Naive thymus-derived CD4-positive, alpha-beta T cell (primary cell): ENCODE data around the gene ROBO1. TPM values are rescaled to one million over a fixed set of nuclear protein-coding genes. Genes with fewer than 3 reads are reported as not detected.
A peak's percentile ranks its signal among the peaks of the same experiment; 100 is the strongest.

Experiments
- ATAC-seq: fragments of 150-1000 bp; cut with Tn5 transposase; 2 replicates; pipeline ENCODE4 v1.10.0; 2021; ENCODE audit warnings: mild to moderate bottlenecking, moderate library complexity
- CTCF ChIA-PET: fragments of 350-600 bp; sonication (Branson Sonifier 250); formaldehyde crosslinking; loops from one replicate; lab custom pipeline; 2021; ENCODE audit warnings: antibody characterized with exemption; lab: Charles Lee
- POLR2A ChIA-PET: fragments of 350-600 bp; sonication (Branson Sonifier 250); formaldehyde crosslinking; loops from one replicate; lab custom pipeline; 2021; ENCODE audit warnings: antibody characterized with exemption, inconsistent platforms; lab: Charles Lee
- DNase-seq, 9 donors: peaks; one replicate each; pipeline versions ENCODE4 v3.0.0 to v3.0.0-alpha.2; 2020 to 2022; ENCODE audit warnings: mixed read lengths in 1 of 9
- H3K27ac ChIP-seq: one replicate; pipeline ENCODE4 v1.7.0; 2013; ENCODE audit warnings: mild to moderate bottlenecking, low read depth, low read length, moderate library complexity
- H3K27me3 ChIP-seq, 2 donors: one replicate each; pipeline ENCODE4 v1.7.0; 2013; ENCODE audit warnings: low read length in 2 of 2, mild to moderate bottlenecking in 2 of 2, moderate library complexity in 2 of 2; ENCODE audit not compliant: control insufficient read depth in 2 of 2, insufficient read depth in 2 of 2
- H3K36me3 ChIP-seq, 3 experiments: 1 replicate in 2 of 3; 2 replicates in 1 of 3; pipeline ENCODE4 v1.7.0; 2013; ENCODE audit warnings: low read length in 3 of 3, mild to moderate bottlenecking in 3 of 3, moderate library complexity in 1 of 3; ENCODE audit not compliant: insufficient read depth in 3 of 3, control insufficient read depth in 2 of 3
- H3K4me1 ChIP-seq, 2 donors: one replicate each; pipeline ENCODE4 v1.7.0; 2013; ENCODE audit warnings: low read length in 2 of 2, mild to moderate bottlenecking in 2 of 2, moderate library complexity in 1 of 2; ENCODE audit not compliant: control insufficient read depth in 2 of 2, insufficient read depth in 2 of 2
- H3K4me3 ChIP-seq: 2 replicates; pipeline ENCODE4 v1.7.0; 2013; ENCODE audit warnings: mild to moderate bottlenecking, low read length
- H3K9me3 ChIP-seq, 3 experiments: 1 replicate in 2 of 3; 2 replicates in 1 of 3; pipeline ENCODE4 v1.7.0; 2013; ENCODE audit warnings: low read length in 3 of 3; ENCODE audit not compliant: control insufficient read depth in 2 of 3
- H3K27ac Mint-ChIP-seq, 9 donors: one replicate each; pipeline ENCODE4 v1.8.0; 2020 to 2022; ENCODE audit warnings: mixed read lengths in 9 of 9, mild to moderate bottlenecking in 8 of 9, moderate library complexity in 5 of 9, inconsistent platforms in 2 of 9
- H3K27me3 Mint-ChIP-seq, 5 donors: one replicate each; pipeline ENCODE4 v1.8.0; 2021 to 2022; ENCODE audit warnings: mixed read lengths in 5 of 5, mild to moderate bottlenecking in 1 of 5
- H3K36me3 Mint-ChIP-seq, 5 donors: one replicate each; pipeline ENCODE4 v1.8.0; 2020 to 2022; ENCODE audit warnings: mixed read lengths in 5 of 5, mild to moderate bottlenecking in 3 of 5, inconsistent platforms in 1 of 5
- H3K4me1 Mint-ChIP-seq, 7 donors: one replicate each; pipeline ENCODE4 v1.8.0; 2020 to 2022; ENCODE audit warnings: mixed read lengths in 7 of 7, mild to moderate bottlenecking in 3 of 7, inconsistent platforms in 1 of 7
- H3K4me3 Mint-ChIP-seq, 10 donors: one replicate each; pipeline ENCODE4 v1.8.0; 2020 to 2022; ENCODE audit warnings: mild to moderate bottlenecking in 10 of 10, mixed read lengths in 10 of 10, moderate library complexity in 6 of 10, inconsistent platforms in 2 of 10
- H3K9me3 Mint-ChIP-seq, 11 donors: one replicate each; pipeline ENCODE4 v1.8.0; 2020 to 2022; ENCODE audit warnings: mixed read lengths in 11 of 11, mild to moderate bottlenecking in 4 of 11, inconsistent platforms in 1 of 11, moderate library complexity in 1 of 11
- intact Hi-C, 2 donors: fragments of 100-400 bp; cut with micrococcal nuclease; formaldehyde crosslinking; loops; one replicate each; pipeline ENCODE4 v1.15.1; 2023
- polyA plus RNA-seq, 2 donors: library from polyadenylated mRNA; unstranded; fragments of 300-500 nt; fragmentation: Illumina TruSeq; gene quantifications; one replicate each; pipeline ENCODE4 v1.2.3, GENCODE V29; 2021
- total RNA-seq, 6 experiments: library from RNA in 5 of 6; stranded (reverse) in 5 of 6; gene quantifications; 1 replicate in 5 of 6; 2 replicates in 1 of 6; pipeline ENCODE4 v1.2.3 and lab custom pipeline; 2021 to 2026

Gene ROBO1
- total and polyA plus RNA-seq, 7 experiments from 2014 or later = 0.08 to 0.59 (median 0.26) TPM; not detected in 2

DNA sequence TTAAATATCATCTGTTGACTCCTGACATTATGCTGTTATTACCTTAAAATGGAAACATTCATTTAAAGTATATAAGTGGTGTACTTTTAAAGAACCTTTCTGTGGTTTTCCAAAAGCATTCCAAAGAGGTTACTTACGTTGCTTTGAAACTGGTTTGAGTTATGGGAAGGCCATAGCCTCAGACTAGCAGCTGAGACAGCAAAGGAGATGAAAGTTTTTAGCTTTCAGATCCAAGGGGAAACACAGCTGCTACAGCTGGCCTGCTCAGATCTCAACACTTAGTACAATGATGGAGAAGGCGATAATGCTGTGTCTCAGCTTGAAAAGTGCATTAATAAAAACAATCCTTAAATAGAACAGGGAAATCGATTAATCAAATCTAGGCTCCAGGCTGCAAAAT is 921.1 kb downstream of the ROBO1 start:
- CTCF ChIA-PET = no interaction called here
- DNase-seq = no peak
- Mint-ChIP-seq H3K4me1 (no peaks in the 10 kb centered on the region), H3K27me3 (no peaks in the 10 kb centered on the region), H3K4me3 (no peak overlapping the region), H3K27ac (peak overlapping the region in 1 of 9 donors; percentile 53), H3K36me3 (no peaks in the 10 kb centered on the region), H3K9me3 (peaks cover 0 to 12% (median 0%) of the 10 kb centered on the region in 11 donors)
- intact Hi-C loops = no loop called here
- H3K36me3 ChIP-seq = no peaks in the 10 kb centered on the region
- no peaks in the 10 kb centered on the region for H3K4me1 ChIP-seq
- POLR2A ChIA-PET = no interaction called here
- H3K27ac ChIP-seq = no peak overlapping the region
- no peaks in the 10 kb centered on the region for H3K27me3 ChIP-seq
- no peak for ATAC-seq
- H3K4me3 ChIP-seq = no peak overlapping the region
- no peaks in the 10 kb centered on the region for H3K9me3 ChIP-seq

- H3K9me3 ChIP-seq = no peaks in the 10 kb centered on the region
- ATAC-seq = no peak
- Mint-ChIP-seq H3K9me3 (peaks cover 0 to 12% (median 0%) of the 10 kb centered on the region in 11 donors), H3K27me3 (no peaks in the 10 kb centered on the region), H3K4me3 (no peak overlapping the region), H3K36me3 (no peaks in the 10 kb centered on the region), H3K4me1 (no peaks in the 10 kb centered on the region), H3K27ac (no peak overlapping the region)
- CTCF ChIA-PET = no interaction called here
- H3K4me3 ChIP-seq = no peak overlapping the region
- POLR2A ChIA-PET = no interaction called here
- H3K27ac ChIP-seq = no peak overlapping the region
- no peaks in the 10 kb centered on the region for H3K36me3 ChIP-seq
- no peaks in the 10 kb centered on the region for H3K4me1 ChIP-seq
- H3K27me3 ChIP-seq = no peaks in the 10 kb centered on the region
- intact Hi-C loops = no loop called here
- no peak for DNase-seq
Measured at GRCh38 chr3:78845605-78846004, 922.2 kb downstream of the ROBO1 start.

- peaks cover 0 to 12% (median 3%) of the 10 kb centered on the region in 11 donors for H3K9me3 Mint-ChIP-seq
- no peaks in the 10 kb centered on the region for H3K9me3 ChIP-seq
- no peaks in the 10 kb centered on the region for H3K36me3 ChIP-seq
- H3K27ac Mint-ChIP-seq = no peak overlapping the region
- H3K27me3 Mint-ChIP-seq = no peaks in the 10 kb centered on the region
- DNase-seq (no peak), ATAC-seq (no peak)
- ChIA-PET POLR2A (no interaction called here), CTCF (no interaction called here)
- H3K4me1 Mint-ChIP-seq = no peaks in the 10 kb centered on the region
- H3K27me3 ChIP-seq = no peaks in the 10 kb centered on the region
- H3K36me3 Mint-ChIP-seq = no peaks in the 10 kb centered on the region
- no peak overlapping the region for H3K27ac ChIP-seq
- no peak overlapping the region for H3K4me3 Mint-ChIP-seq
- H3K4me3 ChIP-seq = no peak overlapping the region
- no peaks in the 10 kb centered on the region for H3K4me1 ChIP-seq
- intact Hi-C loops = no loop called here
Measured at GRCh38 chr3:78844307-78844706, 923.5 kb downstream of the ROBO1 start.

- Mint-ChIP-seq H3K36me3 (no peaks in the 10 kb centered on the region), H3K27me3 (no peaks in the 10 kb centered on the region), H3K4me1 (no peaks in the 10 kb centered on the region), H3K9me3 (peaks cover 0 to 6% (median 0%) of the 10 kb centered on the region in 11 donors), H3K4me3 (no peak overlapping the region), H3K27ac (no peak overlapping the region)
- Histone ChIP-seq H3K4me3 (no peak overlapping the region), H3K36me3 (no peaks in the 10 kb centered on the region), H3K27me3 (no peaks in the 10 kb centered on the region), H3K27ac (no peak overlapping the region), H3K9me3 (no peaks in the 10 kb centered on the region), H3K4me1 (no peaks in the 10 kb centered on the region)
- ATAC-seq (no peak), DNase-seq (no peak)
- intact Hi-C loops = no loop called here
- CTCF ChIA-PET = no interaction called here
- POLR2A ChIA-PET = no interaction called here
Measured at GRCh38 chr3:78839693-78840092, 928.1 kb downstream of the ROBO1 start.

DNA sequence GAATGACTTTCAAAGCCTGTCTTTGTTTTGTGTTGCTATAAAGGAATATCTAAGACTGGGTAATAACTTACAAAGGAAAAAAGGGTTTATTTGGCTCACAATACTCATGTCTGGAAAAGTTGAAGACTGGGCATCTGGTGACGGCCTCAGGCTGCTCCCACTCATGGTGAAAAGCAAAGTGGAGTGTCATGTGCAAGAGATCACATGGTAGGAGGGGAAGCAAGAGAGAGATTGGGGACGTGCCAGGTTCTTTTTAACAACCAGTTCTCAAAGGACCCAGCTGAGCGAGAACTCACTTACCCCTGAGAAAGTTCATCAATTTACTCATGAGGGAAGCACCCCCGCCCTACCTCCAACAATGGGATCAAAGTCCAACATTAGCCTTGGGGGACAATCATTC is 929.4 kb downstream of the ROBO1 start:
- no peak overlapping the region for H3K4me3 Mint-ChIP-seq
- no peak for ATAC-seq

GRCh38 chr3:78834910-78835309 is 932.9 kb downstream of the ROBO1 start:
- CTCF ChIA-PET = no interaction called here
- Histone ChIP-seq H3K27me3 (no peaks in the 10 kb centered on the region), H3K4me1 (no peaks in the 10 kb centered on the region), H3K27ac (no peak overlapping the region), H3K4me3 (no peak overlapping the region), H3K36me3 (no peaks in the 10 kb centered on the region), H3K9me3 (no peaks in the 10 kb centered on the region)
- Mint-ChIP-seq H3K9me3 (peaks cover 0 to 10% (median 0%) of the 10 kb centered on the region in 11 donors), H3K4me1 (no peaks in the 10 kb centered on the region), H3K27me3 (no peaks in the 10 kb centered on the region), H3K4me3 (no peak overlapping the region), H3K27ac (no peak overlapping the region), H3K36me3 (no peaks in the 10 kb centered on the region)
- POLR2A ChIA-PET = no interaction called here
- intact Hi-C loops = no loop called here
- no peak for ATAC-seq
- DNase-seq = no peak

More for the DNA sequence above, 929.4 kb downstream of the ROBO1 start:
- Mint-ChIP-seq H3K36me3 (no peaks in the 10 kb centered on the region), H3K27ac (no peak overlapping the region), H3K9me3 (peaks cover 0 to 6% (median 0%) of the 10 kb centered on the region in 11 donors), H3K4me1 (no peaks in the 10 kb centered on the region), H3K27me3 (no peaks in the 10 kb centered on the region)
- H3K36me3 ChIP-seq = no peaks in the 10 kb centered on the region
- intact Hi-C loops = no loop called here
- no peaks in the 10 kb centered on the region for H3K27me3 ChIP-seq
- no peak overlapping the region for H3K4me3 ChIP-seq
- H3K27ac ChIP-seq = no peak overlapping the region
- CTCF ChIA-PET = no interaction called here
- no peaks in the 10 kb centered on the region for H3K4me1 ChIP-seq
- POLR2A ChIA-PET = no interaction called here
- H3K9me3 ChIP-seq = no peaks in the 10 kb centered on the region
- DNase-seq = no peak

GRCh38 chr3:78832785-78833204 is 935.0 kb downstream of the ROBO1 start:
- Histone ChIP-seq H3K9me3 (no peaks in the 10 kb centered on the region), H3K36me3 (no peaks in the 10 kb centered on the region), H3K4me1 (no peaks in the 10 kb centered on the region), H3K27me3 (no peaks in the 10 kb centered on the region), H3K4me3 (no peak overlapping the region), H3K27ac (no peak overlapping the region)
- Mint-ChIP-seq H3K27me3 (no peaks in the 10 kb centered on the region), H3K4me1 (no peaks in the 10 kb centered on the region), H3K9me3 (peaks cover 0 to 14% (median 0%) of the 10 kb centered on the region in 11 donors), H3K4me3 (no peak overlapping the region), H3K36me3 (no peaks in the 10 kb centered on the region), H3K27ac (no peak overlapping the region)
- POLR2A ChIA-PET = no interaction called here
- ATAC-seq (no peak), DNase-seq (no peak)
- CTCF ChIA-PET = interaction anchor here (0.7 kb wide), 1 partner anchor 174 kb away, joined by 3 read pairs; no protein-coding TSS in a partner anchor
- intact Hi-C loops = no loop called here
